NCI-H1048 (cell line): ENCODE measurements around the gene HMGCS1.
"Not testable (repeated sequence)": the region's sequence is repeated elsewhere in the genome, so short reads cannot be mapped to it uniquely, and the experiment has no call there.

Experiments used
- DNase-seq: peaks from one replicate; lab custom pipeline; 2025; lab: John Stamatoyannopoulos, UW

HMGCS1 gene

GRCh38 chr5:43313035-43313853, at the start of gene HMGCS1:
Gene HMGCS1, minus strand, starts transcription at chr5:43313412. Its CDS starts 14,447 bp downstream, at chr5:43298965.
- DNase-seq = peak; percentile 98

GRCh38 chr5:43358726-43359125, 45.5 kb upstream of the HMGCS1 start:
- DNase-seq = no peak

- DNase-seq = no peak
These were observed 45.1 kb upstream of the HMGCS1 start for GRCh38 chr5:43358301-43358700.

GRCh38 chr5:43357878-43358281, 44.7 kb upstream of the HMGCS1 start:
- DNase-seq = no peak

GRCh38 chr5:43357067-43357466, 43.9 kb upstream of the HMGCS1 start:
- no peak for DNase-seq

GRCh38 chr5:43354774-43355173, 41.6 kb upstream of the HMGCS1 start:
- no peak for DNase-seq

- no peak for DNase-seq
These were observed 40.5 kb upstream of the HMGCS1 start for GRCh38 chr5:43353668-43354067.

- DNase-seq = no peak
These were observed 39.7 kb upstream of the HMGCS1 start for GRCh38 chr5:43352915-43353314.

GRCh38 chr5:43352131-43352530, 38.9 kb upstream of the HMGCS1 start:
- DNase-seq = no peak

GRCh38 chr5:43348861-43349363, 35.7 kb upstream of the HMGCS1 start:
- DNase-seq = no peak

- no peak for DNase-seq
These were observed 35.0 kb upstream of the HMGCS1 start for GRCh38 chr5:43348207-43348606.

GRCh38 chr5:43338862-43339261, 25.6 kb upstream of the HMGCS1 start:
- DNase-seq = no peak

- DNase-seq = no peak
These were observed 22.9 kb upstream of the HMGCS1 start for GRCh38 chr5:43336159-43336558.

- DNase-seq = no peak
These were observed 22.5 kb upstream of the HMGCS1 start for GRCh38 chr5:43335681-43336080.

GRCh38 chr5:43332401-43332800, 19.2 kb upstream of the HMGCS1 start:
- DNase-seq = no peak

GRCh38 chr5:43325624-43326023, 12.4 kb upstream of the HMGCS1 start:
- not testable (repeated sequence) for DNase-seq

GRCh38 chr5:43323488-43323887, 10.3 kb upstream of the HMGCS1 start:
- DNase-seq = not testable (repeated sequence)

- DNase-seq = no peak
These were observed 7.6 kb upstream of the HMGCS1 start for GRCh38 chr5:43320846-43321245.

GRCh38 chr5:43316421-43316820, 3.2 kb upstream of the HMGCS1 start:
- DNase-seq = no peak

- DNase-seq = no peak
These were observed 2.5 kb upstream of the HMGCS1 start for GRCh38 chr5:43315682-43316081.

- no peak for DNase-seq
These were observed 2.1 kb upstream of the HMGCS1 start for GRCh38 chr5:43315263-43315662.

- no peak for DNase-seq
These were observed 1.5 kb upstream of the HMGCS1 start for GRCh38 chr5:43314724-43315123.

GRCh38 chr5:43313854-43314457, 744 bp upstream of the HMGCS1 start:
- no peak for DNase-seq

- no peak for DNase-seq
These were observed 545 bp downstream of the HMGCS1 start for GRCh38 chr5:43312699-43313034.
